Measurements from ENCODE around the gene NAV3.
"Not testable (repeated sequence)": the region's sequence is repeated elsewhere in the genome, so short reads cannot be mapped to it uniquely, and the experiment has no call there.

NAV3 gene

DNA sequence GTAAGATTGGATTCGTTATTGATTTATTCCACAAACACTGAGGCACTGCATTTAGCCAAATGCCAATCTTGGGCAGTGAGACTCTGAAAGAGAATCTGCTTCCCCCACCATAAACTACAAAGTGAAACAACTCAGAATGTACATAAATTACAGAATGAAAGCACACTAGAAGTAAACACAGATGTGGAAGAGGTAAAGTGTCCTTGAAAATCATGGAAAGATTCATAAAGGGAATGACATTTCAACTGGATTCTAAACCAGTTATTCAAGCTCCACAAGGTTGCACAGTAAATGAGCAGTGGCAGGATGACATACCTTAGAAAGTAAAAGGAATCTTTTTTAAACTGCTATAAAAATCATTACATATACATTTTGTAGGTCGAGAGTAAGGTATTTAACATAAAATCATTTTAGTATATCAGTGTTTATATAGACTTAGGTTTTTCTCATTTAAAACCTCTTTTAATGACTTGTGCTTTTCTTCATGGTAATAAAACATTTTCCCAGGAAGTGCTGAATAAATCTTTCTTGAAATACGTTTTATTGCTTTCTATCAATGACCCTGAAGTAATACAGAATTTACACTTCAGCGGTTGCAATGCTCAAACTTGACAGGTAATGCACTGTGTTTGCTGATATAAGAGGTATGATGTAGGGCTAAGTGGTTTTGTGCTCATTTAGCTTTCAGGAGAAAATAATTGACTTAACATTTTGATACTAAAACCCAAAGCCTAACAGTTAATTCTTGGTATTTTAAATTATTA lies 270.6 kb downstream of the NAV3 start:
- Mint-ChIP-seq H3K27ac (peak overlapping the region; percentile 12), H3K4me3 (peak overlapping the region; percentile 4), H3K4me1 (peaks cover 41% of the 10 kb centered on the region), H3K27me3 (ENCODE audit: low read depth, poor library complexity) (no peaks in the 10 kb centered on the region), H3K9me3 (peaks cover 6% of the 10 kb centered on the region), H3K36me3 (ENCODE audit: low read depth) (peaks cover 5% of the 10 kb centered on the region)
- TF ChIP-seq, protein P1, sequence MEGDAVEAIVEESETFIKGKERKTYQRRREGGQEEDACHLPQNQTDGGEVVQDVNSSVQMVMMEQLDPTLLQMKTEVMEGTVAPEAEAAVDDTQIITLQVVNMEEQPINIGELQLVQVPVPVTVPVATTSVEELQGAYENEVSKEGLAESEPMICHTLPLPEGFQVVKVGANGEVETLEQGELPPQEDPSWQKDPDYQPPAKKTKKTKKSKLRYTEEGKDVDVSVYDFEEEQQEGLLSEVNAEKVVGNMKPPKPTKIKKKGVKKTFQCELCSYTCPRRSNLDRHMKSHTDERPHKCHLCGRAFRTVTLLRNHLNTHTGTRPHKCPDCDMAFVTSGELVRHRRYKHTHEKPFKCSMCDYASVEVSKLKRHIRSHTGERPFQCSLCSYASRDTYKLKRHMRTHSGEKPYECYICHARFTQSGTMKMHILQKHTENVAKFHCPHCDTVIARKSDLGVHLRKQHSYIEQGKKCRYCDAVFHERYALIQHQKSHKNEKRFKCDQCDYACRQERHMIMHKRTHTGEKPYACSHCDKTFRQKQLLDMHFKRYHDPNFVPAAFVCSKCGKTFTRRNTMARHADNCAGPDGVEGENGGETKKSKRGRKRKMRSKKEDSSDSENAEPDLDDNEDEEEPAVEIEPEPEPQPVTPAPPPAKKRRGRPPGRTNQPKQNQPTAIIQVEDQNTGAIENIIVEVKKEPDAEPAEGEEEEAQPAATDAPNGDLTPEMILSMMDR (IDR thresholded peaks at IDR 0.05): no peak
- DNase-seq: no peak

DNA sequence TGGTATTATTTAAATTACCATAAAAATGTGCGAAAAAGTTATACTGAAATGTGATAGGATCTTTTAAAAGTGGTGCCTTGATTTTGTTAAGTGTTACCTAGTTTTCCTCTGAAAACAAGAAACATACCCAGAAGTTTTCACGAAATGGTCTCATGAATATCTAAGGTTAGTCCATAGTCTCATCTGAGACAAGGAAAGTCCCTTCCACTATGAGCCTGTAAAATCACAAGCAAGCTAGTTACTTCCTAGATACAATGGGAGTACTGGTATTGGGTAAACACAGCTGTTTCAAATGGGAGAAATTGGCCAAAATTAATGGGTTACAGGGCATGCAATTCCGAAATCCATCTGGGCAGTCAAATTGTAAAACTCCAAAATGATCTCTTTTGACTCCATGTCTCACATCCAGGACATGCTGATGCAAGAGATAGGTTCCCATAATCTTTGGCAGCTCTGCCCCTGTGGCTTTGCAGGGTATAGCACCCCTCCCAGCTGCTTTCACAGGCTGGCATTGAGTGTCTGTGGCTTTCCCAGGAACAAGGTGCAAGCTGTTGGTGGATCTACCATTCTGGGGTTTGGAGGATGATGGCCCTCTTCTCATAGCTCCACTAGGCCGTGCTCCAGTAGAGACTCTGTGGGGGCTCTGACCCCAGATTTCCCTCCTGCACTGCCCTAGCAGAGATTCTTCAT lies 271.4 kb downstream of the NAV3 start:
- Mint-ChIP-seq H3K9me3 (no peaks in the 10 kb centered on the region), H3K4me1 (peaks cover 41% of the 10 kb centered on the region), H3K27me3 (ENCODE audit: low read depth, poor library complexity) (no peaks in the 10 kb centered on the region), H3K4me3 (no peak overlapping the region), H3K27ac (no peak overlapping the region), H3K36me3 (ENCODE audit: low read depth) (no peaks in the 10 kb centered on the region)
- DNase-seq: no peak
- TF ChIP-seq, protein P1 (IDR thresholded peaks at IDR 0.05): no peak

DNA sequence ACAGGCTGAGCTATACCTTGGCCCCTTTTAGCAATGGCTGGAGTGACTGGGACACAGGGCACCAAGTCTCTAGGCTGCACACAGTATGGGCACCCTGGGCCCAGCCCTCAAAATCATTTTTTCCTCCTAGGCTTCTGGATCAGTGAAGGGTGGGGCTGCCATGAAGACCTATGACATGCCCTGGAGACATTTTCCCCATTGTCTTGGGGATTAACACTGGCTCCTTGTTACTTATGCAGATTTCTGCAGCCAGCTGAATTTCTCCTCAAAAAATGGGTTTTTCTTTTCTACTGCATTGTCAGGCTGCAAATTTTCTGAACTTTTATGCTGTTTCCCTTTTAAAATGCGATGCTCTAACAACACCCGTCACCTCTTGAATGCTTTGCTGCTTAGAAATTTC lies 272.1 kb downstream of the NAV3 start:
- not testable (repeated sequence) for DNase-seq; H3K27ac Mint-ChIP-seq; H3K36me3 Mint-ChIP-seq (ENCODE audit: low read depth); H3K4me3 Mint-ChIP-seq; H3K27me3 Mint-ChIP-seq (ENCODE audit: low read depth, poor library complexity); H3K9me3 Mint-ChIP-seq
- H3K4me1 Mint-ChIP-seq: peaks cover 41% of the 10 kb centered on the region

DNA sequence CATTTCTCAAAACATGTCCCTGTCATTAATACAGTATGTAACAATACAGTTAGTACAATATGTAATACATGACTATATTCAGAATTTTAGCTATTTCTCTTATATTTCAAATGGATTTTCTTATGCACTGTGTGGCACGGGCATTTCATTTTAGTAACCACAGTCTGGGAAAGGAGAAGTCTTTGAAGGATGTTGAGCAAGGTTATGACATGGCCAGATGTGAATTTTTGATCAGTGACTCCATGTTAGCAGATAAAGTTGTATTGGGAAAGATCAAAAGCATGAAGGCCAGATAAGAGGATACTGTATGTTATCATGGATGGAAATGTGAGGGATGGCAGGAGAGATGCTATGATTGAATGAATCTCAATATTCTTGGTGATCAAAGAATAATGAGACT lies 285.2 kb downstream of the NAV3 start:
- Mint-ChIP-seq H3K27me3 (ENCODE audit: low read depth, poor library complexity) (no peaks in the 10 kb centered on the region), H3K4me3 (no peak overlapping the region), H3K36me3 (ENCODE audit: low read depth) (peaks cover 12% of the 10 kb centered on the region), H3K4me1 (no peaks in the 10 kb centered on the region), H3K9me3 (peaks cover 26% of the 10 kb centered on the region), H3K27ac (no peak overlapping the region)
- TF ChIP-seq, protein P1 (IDR thresholded peaks at IDR 0.05): no peak
- no peak for DNase-seq

DNA sequence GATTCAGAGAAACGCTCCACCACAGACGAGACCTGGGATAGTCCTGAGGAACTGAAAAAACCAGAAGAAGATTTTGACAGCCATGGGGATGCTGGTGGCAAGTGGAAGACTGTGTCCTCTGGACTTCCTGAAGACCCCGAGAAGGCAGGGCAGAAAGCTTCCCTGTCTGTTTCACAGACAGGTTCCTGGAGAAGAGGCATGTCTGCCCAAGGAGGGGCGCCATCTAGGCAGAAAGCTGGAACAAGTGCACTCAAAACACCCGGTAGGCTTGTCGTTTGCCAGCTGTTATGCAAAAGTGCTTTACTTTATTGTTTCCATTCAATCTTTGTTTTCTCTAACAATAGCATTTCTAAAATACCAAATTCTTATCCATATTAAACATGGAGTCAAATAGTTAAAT lies 287.3 kb downstream of the NAV3 start:
- no peaks in the 10 kb centered on the region for H3K4me1 Mint-ChIP-seq
- H3K27ac Mint-ChIP-seq: no peak overlapping the region
- peaks cover 14% of the 10 kb centered on the region for H3K9me3 Mint-ChIP-seq
- TF ChIP-seq, protein P1 (IDR thresholded peaks at IDR 0.05): no peak
- no peaks in the 10 kb centered on the region for H3K27me3 Mint-ChIP-seq (ENCODE audit: low read depth, poor library complexity)
- no peak overlapping the region for H3K4me3 Mint-ChIP-seq
- H3K36me3 Mint-ChIP-seq (ENCODE audit: low read depth): peaks cover 7% of the 10 kb centered on the region
- DNase-seq: no peak

DNA sequence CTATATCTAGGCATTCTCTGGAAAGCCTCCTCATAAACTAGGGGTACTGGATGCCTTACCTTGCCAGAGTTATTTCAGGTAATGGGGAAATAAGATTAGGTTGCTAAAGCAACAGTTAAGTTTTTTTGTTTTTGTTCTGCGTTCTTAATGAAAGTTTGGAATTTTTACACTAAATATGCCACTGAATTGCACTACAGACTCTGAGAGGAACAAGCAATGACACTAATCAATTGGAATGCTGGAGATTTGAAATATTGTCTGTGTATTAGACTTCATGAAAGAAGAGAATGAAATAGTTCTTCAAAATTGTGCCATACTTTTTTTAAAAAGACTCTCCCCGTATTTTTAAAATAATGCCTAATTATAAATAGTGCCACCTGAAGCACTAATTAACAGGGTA lies 287.8 kb downstream of the NAV3 start:
- TF ChIP-seq, protein P1 (IDR thresholded peaks at IDR 0.05): no peak
- Mint-ChIP-seq H3K27ac (no peak overlapping the region), H3K4me3 (no peak overlapping the region)

More for the DNA sequence above, 287.8 kb downstream of the NAV3 start:
- Mint-ChIP-seq H3K27me3 (ENCODE audit: low read depth, poor library complexity) (no peaks in the 10 kb centered on the region), H3K36me3 (ENCODE audit: low read depth) (peaks cover 7% of the 10 kb centered on the region), H3K4me1 (no peaks in the 10 kb centered on the region), H3K9me3 (peaks cover 9% of the 10 kb centered on the region)
- DNase-seq: no peak

All from nephron progenitor cell (in vitro differentiated cells).